ENCODE measurements around the gene HDAC6.

GRCh38 chrX:48786825-48787504 lies 14.9 kb upstream of the HDAC6 start:
- no peak for TF ChIP-seq CTCF (IDR thresholded peaks at IDR 0.05)
- TF ChIP-seq POLR2A (IDR thresholded peaks at IDR 0.05), result no peak
